HG03521 (cell line): Measurements from ENCODE around the gene DDAH2.

Experiments
- ATAC-seq: cut with Tn5 transposase; IDR thresholded peaks from one replicate; pipeline ENCODE4 v1.9.1; 2021; ENCODE audit warnings: mild to moderate bottlenecking, moderate library complexity; ENCODE audit not compliant: unreplicated experiment

The DDAH2 gene

GRCh38 chr6:31691564-31692108, 37.5 kb downstream of the DDAH2 start:
- no peak for ATAC-seq

DNA sequence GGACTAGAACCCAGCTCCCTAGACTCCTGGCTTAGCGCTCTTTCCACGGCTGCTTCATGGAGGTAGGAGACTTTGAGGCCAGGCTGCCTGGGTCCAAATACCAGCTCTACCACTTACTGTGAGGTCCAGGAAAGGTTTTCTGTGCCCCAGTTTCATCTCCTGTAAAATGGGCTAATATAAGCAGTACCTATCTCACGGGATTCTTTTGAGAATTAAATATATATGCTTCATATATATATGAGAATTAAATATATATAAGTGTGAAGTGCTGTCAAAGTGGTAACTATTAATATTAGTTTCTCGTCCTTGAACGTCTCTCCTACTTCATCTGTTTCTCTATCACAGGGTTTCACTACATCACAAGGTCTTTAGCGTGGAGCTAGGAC, 38.0 kb downstream of the DDAH2 start:
- ATAC-seq = no peak

DNA sequence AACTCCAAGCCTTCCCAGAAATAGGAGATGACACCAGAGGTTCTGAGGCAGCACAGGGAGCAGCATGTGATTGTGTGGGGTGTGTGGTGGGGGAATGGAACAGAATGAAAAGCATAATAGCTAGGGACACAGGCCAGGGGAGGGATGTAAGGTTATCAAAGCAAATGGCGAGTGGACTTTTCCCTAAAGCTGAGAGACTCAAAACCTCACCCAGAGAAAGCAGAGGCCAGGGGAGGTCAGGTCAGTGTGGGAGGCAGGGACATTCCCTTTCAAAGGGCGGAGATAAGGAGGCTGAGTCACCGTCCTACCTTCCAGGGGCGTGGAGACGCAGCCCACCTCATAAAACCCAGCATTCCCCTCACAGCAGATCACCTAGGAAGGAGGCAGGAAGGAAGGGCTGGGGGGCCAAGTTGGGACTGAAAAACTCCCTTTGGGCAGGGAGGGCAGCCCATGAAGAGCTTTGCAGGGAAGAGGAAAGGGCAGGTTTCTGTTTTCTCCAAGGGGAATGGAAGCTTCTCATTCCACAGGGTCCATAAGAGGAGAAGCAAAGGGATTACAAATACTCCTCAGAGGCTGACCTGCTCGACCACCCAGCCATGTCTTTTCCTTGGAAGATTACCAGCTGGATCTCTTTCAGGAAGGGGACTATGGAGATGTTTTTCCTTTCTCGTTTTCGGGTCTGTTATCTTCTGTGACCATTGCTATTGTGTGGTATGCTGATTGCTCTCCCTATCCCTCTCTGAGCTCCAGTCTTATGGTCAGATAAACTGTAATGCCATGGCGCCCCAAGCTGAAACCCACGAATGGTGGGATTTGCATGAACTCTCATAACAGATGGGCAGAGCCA, 38.6 kb downstream of the DDAH2 start:
- ATAC-seq = no peak

DNA sequence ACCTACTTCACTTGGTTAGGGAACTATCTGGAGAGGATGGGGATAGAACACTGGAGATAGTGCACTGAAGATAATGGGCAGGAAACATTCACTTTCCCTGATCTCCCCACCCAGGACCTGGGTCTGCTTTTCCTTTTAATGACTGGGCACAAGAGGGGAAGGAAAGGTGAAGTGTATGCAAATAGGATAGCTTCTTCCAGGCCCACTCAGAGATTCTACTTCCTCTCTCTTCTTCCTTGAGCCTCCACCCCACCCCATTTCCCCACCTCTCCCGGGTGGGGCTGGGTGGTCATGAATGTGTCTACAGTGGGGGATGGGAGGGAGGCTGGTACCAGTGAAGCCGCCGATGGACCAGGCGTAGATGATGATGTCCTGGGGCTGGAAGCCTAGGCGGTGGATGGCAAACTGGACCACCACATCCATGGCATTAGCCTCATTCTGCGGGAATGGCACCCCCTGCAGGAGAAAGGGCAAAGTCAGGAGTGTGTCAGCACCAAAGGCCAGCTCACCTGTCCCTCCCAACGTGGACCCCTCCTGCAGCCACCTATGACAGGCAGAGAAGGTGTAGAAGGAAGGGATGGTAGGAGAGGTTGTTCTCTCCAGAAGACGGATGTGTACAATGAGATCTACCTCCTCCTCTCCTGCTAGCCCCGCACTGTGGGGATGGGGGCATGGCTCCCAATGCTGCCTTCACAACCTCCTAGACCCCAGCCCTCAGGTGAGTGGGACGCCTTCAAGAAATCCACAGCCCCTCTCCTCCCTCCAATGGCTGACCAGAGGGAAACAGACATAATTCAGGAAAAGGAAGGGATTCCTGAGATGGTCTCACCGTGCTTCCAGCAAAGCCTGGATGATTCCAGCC, 39.6 kb downstream of the DDAH2 start:
- ATAC-seq = no peak

- ATAC-seq = no peak
Observed at GRCh38 chr6:31687860-31688693, 41.0 kb downstream of the DDAH2 start.

DNA sequence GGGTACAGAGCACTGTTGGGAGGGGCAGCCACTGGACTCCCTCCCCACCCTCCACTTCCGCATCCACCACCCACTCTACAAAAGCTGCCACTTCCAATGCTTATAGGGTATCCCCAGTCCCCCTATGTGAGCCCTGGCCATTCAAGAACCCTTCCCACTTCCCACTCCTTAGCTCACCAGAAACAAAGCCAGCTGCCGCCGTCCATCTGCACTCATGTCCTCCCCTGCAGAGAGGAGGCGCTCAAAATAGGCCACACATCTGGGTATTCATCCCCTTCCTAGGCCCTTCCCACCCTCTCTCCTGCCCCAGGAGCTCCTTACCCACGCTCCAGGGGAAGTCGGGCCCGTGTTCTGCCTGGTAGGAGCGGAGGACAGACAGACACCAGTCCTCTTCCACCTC, 41.8 kb downstream of the DDAH2 start:
- no peak for ATAC-seq

DNA sequence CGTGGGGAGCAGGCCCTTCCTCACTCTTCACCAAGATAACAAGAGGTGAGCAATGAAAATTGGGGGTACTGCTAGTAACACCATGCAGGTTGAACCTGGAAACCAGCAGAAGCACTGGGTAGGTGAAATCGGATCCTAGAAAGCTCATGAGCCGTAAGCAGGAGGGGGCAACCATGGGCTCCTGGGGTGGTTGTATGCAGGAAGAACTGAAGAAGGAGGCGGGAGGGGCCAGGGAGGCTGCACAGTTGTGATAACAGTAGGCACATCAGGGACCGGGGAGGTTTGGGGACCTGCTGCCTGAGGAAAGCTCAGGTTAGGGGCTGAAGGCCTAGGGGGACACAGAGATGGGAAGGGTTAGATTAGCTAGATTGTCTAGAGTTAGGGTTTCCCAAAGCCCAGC, 42.6 kb downstream of the DDAH2 start:
- ATAC-seq = no peak

DNA sequence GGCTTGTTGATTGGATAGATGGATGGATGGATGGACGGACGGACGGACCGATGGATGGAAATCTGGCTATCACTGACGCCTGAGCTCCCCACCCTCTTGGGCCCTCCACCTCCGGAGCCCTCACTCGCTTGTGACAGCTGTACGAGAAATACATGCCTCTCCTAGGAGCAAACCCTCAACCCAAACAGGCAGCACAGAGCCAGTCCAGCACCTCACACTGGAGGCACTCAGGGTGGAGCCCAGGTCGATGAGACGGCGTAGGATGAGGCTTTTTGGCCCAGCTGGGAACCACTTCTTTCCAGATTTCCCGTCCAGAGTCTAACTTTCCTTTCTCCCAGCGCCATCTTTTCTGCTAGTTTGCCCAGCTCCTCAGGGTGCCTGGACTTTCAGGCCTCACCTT, 45.5 kb downstream of the DDAH2 start:
- ATAC-seq = no peak

GRCh38 chr6:31681135-31681671, 47.9 kb downstream of the DDAH2 start:
- ATAC-seq = no peak

DNA sequence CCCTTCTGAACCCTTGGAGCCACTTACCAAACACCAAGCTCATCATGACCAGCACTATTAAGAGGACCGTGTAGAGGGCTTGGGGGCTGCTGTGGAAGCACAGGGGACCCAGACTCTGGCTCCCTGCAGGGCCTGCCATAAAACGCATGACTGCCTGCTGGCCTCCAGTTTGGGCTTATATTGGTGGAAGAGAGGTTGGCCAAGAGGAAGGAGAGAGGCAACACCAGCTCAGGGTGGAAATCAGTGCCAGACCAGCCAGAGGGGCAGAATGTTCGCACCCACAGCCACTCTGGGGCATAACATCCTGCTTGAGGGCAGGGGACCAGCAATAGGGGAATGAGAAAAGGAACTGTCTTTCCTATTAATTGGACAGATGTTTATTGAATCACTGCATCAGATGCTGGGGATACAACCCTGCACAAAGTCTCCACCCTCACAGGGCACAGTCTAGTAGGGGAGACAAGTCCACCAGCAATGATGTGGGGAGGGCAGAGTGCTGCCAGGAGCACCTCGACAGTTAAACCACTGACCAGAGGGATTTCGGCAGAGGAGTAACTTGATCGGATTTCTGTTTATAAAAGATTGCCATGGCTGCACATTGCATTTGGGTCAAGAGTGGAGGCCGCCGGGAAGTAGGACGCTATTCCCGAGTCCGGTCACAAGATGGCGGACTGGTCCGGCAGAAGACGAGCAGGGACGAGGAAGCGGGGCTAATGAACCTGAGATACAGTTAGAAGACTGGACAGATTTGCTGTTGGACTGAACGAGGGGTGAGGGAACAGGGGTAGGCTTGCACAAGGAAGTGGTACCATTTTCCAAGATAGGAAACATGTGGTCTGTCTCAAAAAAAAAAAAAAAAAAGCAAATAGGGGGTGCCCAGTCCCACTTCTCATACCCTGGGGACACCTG, 48.6 kb downstream of the DDAH2 start, which contains the start of gene LY6G5C:
TSS of gene LY6G5C (minus strand) at position 842 of the 909 bp plus-strand sequence. CDS start at position 148, 694 bp downstream.
- ATAC-seq = no peak

DNA sequence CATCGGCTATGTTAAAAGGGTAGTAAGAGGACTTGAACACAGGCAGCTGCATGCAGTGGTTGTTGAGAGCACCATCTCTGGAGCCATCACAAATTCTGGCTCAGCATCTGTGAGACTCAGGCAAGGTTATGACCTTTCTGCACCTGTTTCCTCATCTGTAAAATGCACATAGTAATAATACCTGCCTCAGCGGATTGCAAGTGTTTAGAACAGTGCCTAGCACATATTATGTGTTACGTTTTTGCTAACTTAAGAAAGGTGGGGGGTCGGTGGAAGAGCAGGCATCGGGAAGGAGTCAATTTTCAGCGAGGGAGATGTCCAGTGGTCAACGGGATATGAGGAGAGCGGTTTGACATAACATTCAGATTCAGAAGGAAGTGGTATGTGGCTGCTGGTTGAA, 51.1 kb downstream of the DDAH2 start:
- ATAC-seq = no peak
